Hematopoietic multipotent progenitor cell treated with erythropoietin and hydrocortisone succinate and interleukin-3 and kit ligand, for 17 days (in vitro differentiated cells): Measurements from ENCODE around the gene SLC29A4.
"Not testable (repeated sequence)": the region's sequence is repeated elsewhere in the genome, so short reads cannot be mapped to it uniquely, and the experiment has no call there.

Source experiments
- DNase-seq: peaks from one replicate; pipeline ENCODE4 v3.0.0-alpha.2; 2015; ENCODE audit warnings: low spot score

The SLC29A4 gene, protein sequence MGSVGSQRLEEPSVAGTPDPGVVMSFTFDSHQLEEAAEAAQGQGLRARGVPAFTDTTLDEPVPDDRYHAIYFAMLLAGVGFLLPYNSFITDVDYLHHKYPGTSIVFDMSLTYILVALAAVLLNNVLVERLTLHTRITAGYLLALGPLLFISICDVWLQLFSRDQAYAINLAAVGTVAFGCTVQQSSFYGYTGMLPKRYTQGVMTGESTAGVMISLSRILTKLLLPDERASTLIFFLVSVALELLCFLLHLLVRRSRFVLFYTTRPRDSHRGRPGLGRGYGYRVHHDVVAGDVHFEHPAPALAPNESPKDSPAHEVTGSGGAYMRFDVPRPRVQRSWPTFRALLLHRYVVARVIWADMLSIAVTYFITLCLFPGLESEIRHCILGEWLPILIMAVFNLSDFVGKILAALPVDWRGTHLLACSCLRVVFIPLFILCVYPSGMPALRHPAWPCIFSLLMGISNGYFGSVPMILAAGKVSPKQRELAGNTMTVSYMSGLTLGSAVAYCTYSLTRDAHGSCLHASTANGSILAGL

DNA sequence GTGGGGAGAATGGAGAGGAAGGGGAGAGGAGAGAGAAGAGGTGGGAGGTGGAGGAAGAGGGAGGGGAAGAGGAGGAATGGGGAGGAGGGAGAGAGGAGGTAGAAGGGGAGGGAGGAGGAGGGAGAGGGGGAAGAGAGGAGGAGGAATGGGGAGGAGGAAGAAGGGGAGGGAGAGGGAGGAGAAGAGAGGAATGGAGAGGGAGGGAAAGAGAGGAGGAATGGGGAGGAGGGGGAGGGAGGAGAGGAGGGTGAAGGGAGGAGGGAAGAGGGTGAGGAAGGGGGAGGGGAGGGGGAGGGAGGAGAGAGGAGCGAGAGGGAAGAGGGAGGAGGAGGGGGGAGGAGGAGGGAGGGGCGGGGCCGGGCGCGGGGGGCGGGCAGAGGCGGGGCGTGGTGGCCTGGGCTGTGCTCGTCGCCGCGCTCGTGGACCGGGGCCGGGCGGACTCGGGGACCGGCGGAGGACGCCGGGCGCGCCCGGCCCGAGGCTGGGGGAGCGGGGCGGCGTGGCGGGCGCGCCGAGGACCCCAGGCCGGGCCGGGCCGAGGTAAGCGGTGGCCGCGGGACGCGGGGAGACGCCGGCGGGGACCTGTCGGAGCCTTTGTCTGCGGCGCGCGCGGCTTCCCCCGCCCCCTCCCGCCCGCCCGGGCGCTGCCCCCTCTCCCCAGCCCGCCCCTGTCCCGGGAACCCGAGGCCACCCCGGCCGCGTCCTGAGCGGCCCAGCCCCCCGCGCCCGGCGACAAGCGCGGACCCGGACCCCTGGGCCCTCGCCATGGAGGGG lies at the start of gene SLC29A4:
TSS of gene SLC29A4 (plus strand) at position 401 of the 774 bp plus-strand sequence. CDS start 4,874 bp downstream, outside the sequence.
- DNase-seq: no peak

DNA sequence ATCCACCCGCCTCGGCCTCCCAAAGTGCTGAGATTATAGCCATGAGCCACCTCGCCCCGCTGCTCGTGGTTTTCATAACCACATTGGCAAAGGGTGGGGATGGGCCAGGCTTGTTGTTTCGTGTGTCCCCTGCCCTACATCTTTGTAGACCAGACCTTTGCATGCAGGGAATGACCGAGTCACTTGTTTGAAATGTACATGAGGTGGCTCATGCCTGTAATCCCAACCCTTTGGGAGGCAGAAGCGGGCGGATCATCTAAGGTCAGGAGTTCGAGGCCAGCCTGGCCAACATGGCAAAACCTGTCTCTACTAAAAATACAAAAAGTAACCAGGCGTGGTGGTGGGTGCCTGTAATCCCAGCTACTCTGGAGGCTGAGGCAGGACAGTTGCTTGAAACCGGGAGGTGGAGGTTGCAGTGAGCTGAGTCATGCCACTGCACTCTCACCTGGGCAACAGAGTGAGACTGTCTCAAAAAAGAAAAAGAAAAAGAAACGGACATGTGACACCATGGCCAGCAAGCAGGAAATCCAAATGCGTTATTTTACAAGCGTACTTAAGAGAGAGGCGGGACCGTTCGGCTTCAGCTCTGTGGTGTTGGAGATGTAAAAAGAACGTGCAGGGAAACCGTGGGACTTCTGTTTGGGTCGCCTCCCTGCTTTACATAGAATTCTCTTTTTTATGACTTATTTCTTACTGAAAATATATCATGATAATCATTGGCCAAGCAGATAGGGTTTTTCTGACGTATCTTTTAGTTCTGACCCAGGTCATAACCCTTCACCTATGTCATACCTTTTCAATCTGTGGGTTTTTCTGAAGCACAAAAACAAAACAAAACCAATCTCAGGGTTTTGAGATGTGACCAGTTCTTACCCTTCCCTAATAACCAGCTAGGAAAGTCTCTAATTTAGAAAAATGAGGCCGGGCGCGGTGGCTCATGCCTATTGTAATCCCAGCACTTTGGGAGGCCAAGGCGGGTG lies 47.6 kb upstream of the SLC29A4 start:
- DNase-seq: no peak

DNA sequence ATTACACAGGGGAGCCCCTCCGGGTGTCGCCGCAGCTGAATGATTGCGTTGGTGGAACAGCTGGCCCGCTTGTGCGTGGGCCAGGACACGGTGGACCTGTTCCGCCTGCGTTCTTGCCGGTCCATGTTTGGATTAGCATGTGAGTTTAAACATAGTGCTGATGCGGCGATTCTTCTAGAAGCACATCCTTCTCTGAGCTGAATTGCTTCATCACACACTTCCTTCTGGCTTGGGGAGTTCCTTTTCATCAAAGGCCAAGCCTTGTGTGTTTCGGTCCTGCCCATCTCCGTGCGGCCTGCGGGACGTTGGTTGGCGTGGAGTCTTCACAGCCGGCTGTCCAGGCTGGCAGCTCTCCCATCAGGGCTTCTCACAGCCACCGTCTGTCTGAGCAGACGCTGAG lies 45.5 kb upstream of the SLC29A4 start:
- no peak for DNase-seq

- no peak for DNase-seq
Measured at GRCh38 chr7:5238500-5238899, 44.2 kb upstream of the SLC29A4 start.

DNA sequence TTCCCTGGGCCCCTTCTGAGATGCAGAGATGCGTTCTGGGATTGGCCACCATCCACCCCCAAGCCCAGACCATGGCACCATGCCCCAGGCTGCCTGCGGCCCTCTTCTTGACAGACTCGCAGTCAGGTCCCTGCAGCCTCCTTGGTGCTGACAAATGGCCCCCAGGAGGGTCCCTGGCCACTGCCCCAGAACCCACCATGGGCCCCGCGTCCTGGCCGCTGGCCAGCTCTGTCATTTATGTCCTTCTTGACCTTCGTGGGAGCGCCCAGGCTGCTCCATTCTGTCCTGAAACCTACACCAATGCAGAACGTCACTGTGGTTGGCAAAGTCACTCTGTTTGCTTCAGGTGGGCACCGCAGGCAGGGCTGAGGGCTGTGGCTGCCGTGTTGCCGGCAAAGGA lies 39.5 kb upstream of the SLC29A4 start:
- no peak for DNase-seq

- DNase-seq: no peak
Measured at GRCh38 chr7:5248201-5248885, 34.4 kb upstream of the SLC29A4 start.

DNA sequence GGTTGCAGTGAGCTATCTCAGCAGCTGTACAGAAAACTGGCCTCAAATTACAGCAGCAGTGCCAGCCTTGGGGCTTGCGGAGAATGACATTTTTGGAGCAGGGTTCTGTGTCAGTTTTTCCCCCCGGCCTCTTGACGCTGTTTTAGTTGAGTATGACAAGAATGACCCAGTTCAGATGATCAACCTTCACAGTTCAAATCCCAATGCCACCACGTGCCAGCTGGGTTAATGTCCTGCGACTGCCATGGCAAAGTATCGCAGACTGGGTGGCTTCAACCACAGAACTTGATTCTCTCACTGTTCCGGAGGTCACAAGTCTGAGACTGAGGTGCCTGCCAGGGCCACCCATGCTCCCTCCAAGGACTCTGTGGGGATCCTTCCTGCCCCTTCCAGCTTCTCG lies 32.0 kb upstream of the SLC29A4 start:
- DNase-seq: not testable (repeated sequence)

- DNase-seq: not testable (repeated sequence)
Measured at GRCh38 chr7:5253529-5253928, 29.2 kb upstream of the SLC29A4 start.

GRCh38 chr7:5254371-5254770 lies 28.4 kb upstream of the SLC29A4 start:
- DNase-seq: not testable (repeated sequence)

DNA sequence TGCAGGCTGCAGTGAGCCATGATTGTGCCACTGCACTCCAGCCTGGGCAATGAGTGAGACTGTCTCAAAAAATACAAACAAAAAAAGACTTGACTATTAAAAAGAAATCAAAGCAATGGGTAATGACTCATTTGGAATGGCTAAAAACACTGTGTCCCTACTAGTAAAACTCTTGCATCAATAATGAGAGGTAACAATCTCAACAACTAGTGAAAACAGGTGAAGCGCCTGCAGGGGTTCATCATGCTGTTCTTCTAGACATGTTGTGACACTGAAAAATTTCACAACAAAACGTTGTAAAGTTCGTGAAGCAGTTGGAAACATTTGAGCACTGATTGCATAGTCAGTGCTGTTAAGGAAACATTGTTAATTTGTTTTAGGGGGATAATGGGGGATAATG lies 26.9 kb upstream of the SLC29A4 start:
- no peak for DNase-seq

GRCh38 chr7:5260530-5261068 lies 22.1 kb upstream of the SLC29A4 start:
- DNase-seq: not testable (repeated sequence)

GRCh38 chr7:5263066-5263465 lies 19.7 kb upstream of the SLC29A4 start:
- not testable (repeated sequence) for DNase-seq

GRCh38 chr7:5265320-5266190 lies 17.2 kb upstream of the SLC29A4 start:
- no peak for DNase-seq

- no peak for DNase-seq
Measured at GRCh38 chr7:5266191-5267028, 16.3 kb upstream of the SLC29A4 start.

DNA sequence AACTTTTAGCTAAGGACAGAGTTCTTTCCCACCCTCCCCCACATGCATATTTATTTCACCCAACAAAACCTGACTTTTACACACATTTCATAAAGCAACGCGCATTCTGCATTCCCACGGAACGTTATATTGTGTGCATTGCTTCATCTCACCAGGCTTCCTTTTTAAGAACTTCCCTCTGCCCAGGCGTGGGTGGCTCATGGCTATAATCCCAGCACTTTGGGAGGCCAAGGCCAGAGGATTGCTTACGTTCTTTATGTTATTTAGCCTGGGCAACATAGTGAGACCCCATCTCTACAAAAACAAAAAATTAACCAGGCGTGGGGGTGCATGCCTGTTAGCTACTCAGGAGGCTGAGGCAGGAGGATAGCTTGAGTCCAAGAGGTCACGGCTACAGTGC lies 14.9 kb upstream of the SLC29A4 start:
- DNase-seq: not testable (repeated sequence)

DNA sequence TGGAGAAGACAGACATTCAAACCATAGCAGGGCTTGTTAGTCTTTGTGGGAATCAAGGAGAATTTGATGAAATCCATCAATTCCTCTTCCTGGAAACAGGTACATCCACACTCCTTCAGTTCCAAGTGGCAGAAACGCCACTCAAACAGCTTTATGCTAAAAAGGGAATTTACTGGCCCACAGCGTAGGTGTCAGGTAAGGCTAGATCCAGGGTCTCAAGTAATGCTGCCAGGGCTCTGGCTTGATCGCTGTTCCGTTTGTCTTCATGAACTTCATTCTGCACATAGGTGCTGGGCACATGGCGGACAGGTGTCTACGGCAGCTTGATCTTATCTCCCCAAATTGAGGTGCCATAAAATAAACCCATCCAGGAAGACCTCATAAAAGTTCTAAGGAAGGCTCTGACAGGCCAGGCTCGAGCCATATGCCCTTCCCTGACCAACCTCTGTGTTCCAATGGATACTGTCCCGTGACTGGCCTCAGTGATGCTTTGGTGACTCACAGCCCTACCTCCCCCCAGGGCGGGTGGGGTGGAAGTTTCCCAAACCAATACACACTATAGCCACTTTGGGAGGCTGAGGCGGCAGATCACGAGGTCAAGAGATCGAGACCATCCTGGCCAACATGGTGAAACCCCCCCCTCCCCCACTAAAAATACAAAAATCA lies 12.6 kb upstream of the SLC29A4 start:
- not testable (repeated sequence) for DNase-seq

DNA sequence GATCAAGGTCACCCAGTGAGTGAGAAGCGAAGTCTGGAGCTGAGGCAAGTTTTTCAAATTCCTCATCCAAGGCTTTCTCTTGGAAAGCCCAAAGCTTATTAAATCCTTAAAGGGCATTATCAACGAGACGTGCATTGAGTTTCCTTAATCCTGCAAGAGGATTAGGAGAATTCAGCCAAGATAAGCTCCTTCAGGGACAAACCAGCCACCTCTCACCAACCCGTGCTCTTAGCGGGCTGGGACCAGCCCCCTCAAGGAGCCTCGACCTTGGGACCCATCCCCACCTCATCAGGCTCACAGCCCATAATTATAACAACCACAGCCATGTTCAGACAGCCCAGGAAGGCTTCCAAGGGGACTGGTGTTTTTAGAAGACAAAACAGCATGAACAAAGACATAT lies 12.0 kb upstream of the SLC29A4 start:
- no peak for DNase-seq

- DNase-seq: not testable (repeated sequence)
Measured at GRCh38 chr7:5273831-5274405, 8.8 kb upstream of the SLC29A4 start.
